Measurements from ENCODE around the gene TOMT. TPM values are rescaled to one million over a fixed set of nuclear protein-coding genes. Genes with fewer than 3 reads are reported as not detected.

Gene TOMT
- total and polyA plus RNA-seq, 2 of the 13 experiments (the other 11 are each of a cell fraction or from before 2014, with no cell fraction given): not detected

DNA sequence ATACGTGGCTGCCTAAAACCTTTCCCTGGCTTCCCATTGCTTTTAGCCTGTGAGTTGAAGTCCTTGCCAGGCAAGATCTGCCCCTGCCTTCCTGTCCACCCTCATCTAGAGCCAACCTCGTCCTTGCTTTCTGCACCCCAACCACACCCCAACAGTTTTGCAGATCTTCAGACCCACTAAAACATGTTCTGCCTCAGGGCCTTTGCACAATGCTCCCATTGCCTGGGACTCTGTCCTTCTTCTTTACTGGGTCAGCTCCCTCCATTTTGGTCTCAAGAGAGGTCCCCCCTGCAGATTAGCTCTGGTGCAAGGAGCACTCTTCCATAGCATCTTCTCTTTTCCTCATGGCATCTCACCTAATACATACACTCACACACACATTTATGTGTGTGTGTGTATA is 15.2 kb downstream of the TOMT start:
- no peak overlapping the region for H2AFZ ChIP-seq (ENCODE audit: low read length)
- CTCF ChIA-PET (ENCODE audit: low intra/inter-chr PET ratio, low total read pairs): no interaction called here
- no peak for FAIRE-seq
- H3K9ac ChIP-seq (ENCODE audit: insufficient read depth, low read depth, low read length): no peak overlapping the region
- DNase-seq (ENCODE audit: low spot score): no peak
- H3K27ac ChIP-seq (ENCODE audit: extremely low read length, insufficient read depth, low read length): no peak overlapping the region
- POLR2A ChIA-PET: no interaction called here
- H3K79me2 ChIP-seq (ENCODE audit: insufficient read depth, low read length): no peaks in the 10 kb centered on the region
- H3K4me2 ChIP-seq (ENCODE audit: low read depth, low read length): no peak overlapping the region
- BruUV-seq (replicated peaks): no TSS peak
- peaks cover 1 to 12% of the 10 kb centered on the region in 2 experiments; a peak in 2 of 5 replicates for H3K27me3 ChIP-seq (ENCODE audit: control insufficient read depth in 1 of 2, insufficient read depth in 2 of 2, low read length in 2 of 2)
- intact Hi-C loops (cut with micrococcal nuclease; ENCODE audit: unreplicated experiment): no loop called here
- no peak for ATAC-seq
- H4K20me1 ChIP-seq (ENCODE audit: insufficient read depth, low read length): no peaks in the 10 kb centered on the region
- H3K4me3 ChIP-seq (replicated peaks in 1 of 3; ENCODE audit: insufficient read depth in 1 of 3, low read depth in 2 of 3, low read length in 3 of 3): no peak overlapping the region
- H3K4me1 ChIP-seq (ENCODE audit: insufficient read depth, low read length): peaks cover 6% of the 10 kb centered on the region; the same call in 1 of the 2 replicates
- WGBS (ENCODE audit: low lambda C conversion rate): 62% methylated on average over 2 of the region's 2 CpGs
- H3K9me3 ChIP-seq (ENCODE audit: low read length): no peaks in the 10 kb centered on the region
- H3K36me3 ChIP-seq (replicated peaks in 1 of 2; ENCODE audit: control insufficient read depth in 1 of 2, insufficient read depth in 2 of 2, low read length in 2 of 2): no peaks in the 10 kb centered on the region
- TF ChIP-seq NAIF1 (CRISPR knock-in tag; IDR thresholded peaks at IDR 0.05; ENCODE audit: borderline replicate concordance): no peak
- in situ Hi-C loops (cut with HindIII; ENCODE audit: extremely low pct_ligation_motif_present, low pct_unique_long_range_greater_than_20kb): no loop called here

DNA sequence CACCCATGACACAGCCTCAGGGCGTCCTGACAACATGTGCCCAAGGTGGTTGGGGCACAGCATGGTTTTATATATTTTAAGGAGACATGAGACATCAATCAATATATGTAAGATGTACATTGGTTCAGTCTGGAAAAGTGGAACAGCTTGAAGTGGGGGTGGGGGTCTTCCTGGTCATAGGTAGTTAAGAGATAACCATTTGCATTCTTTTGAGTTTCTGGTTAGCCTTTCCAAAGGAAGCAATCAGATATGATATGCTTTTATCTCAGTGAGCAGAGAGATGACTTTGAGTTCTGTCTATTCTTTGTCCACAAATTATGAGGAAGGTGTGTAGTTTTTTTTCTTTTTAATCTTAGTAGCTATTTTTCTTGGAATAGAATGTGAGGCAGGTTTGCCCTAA is 16.9 kb downstream of the TOMT start:
- Histone ChIP-seq H3K9ac (ENCODE audit: insufficient read depth, low read depth, low read length) (no peak overlapping the region), H3K9me3 (ENCODE audit: low read length) (peaks cover 3% of the 10 kb centered on the region; the same call in 1 of the 2 replicates), H3K36me3 (replicated peaks in 1 of 2; ENCODE audit: control insufficient read depth in 1 of 2, insufficient read depth in 2 of 2, low read length in 2 of 2) (no peaks in the 10 kb centered on the region), H3K27me3 (ENCODE audit: control insufficient read depth in 1 of 2, insufficient read depth in 2 of 2, low read length in 2 of 2) (peaks cover 1 to 3% of the 10 kb centered on the region in 2 experiments; a peak in 2 of 5 replicates), H4K20me1 (ENCODE audit: insufficient read depth, low read length) (no peaks in the 10 kb centered on the region), H3K27ac (ENCODE audit: extremely low read length, insufficient read depth, low read length) (no peak overlapping the region), H3K79me2 (ENCODE audit: insufficient read depth, low read length) (no peaks in the 10 kb centered on the region), H3K4me2 (ENCODE audit: low read depth, low read length) (no peak overlapping the region), H3K4me3 (replicated peaks in 1 of 3; ENCODE audit: insufficient read depth in 1 of 3, low read depth in 2 of 3, low read length in 3 of 3) (no peak overlapping the region), H2AFZ (ENCODE audit: low read length) (no peak overlapping the region), H3K4me1 (ENCODE audit: insufficient read depth, low read length) (peaks cover 6% of the 10 kb centered on the region; the same call in 1 of the 2 replicates)
- no peak for FAIRE-seq
- ChIA-PET CTCF (ENCODE audit: low intra/inter-chr PET ratio, low total read pairs) (no interaction called here), POLR2A (no interaction called here)
- in situ Hi-C loops (cut with HindIII; ENCODE audit: extremely low pct_ligation_motif_present, low pct_unique_long_range_greater_than_20kb): no loop called here
- no peak for ATAC-seq
- 22% methylated on average over 1 of the region's 1 CpG for WGBS (ENCODE audit: low lambda C conversion rate)
- DNase-seq (ENCODE audit: low spot score): no peak
- intact Hi-C loops (cut with micrococcal nuclease; ENCODE audit: unreplicated experiment): no loop called here
- no TSS peak for BruUV-seq (replicated peaks)
- TF ChIP-seq ZNF331 (CRISPR knock-in tag; IDR thresholded peaks at IDR 0.05) (no peak), ETV6 (CRISPR knock-in tag; conservative IDR thresholded peaks at IDR 0.05) (no peak), TARDBP (CRISPR knock-in tag; IDR thresholded peaks at IDR 0.05) (no peak), FIP1L1 (IDR thresholded peaks at IDR 0.05; ENCODE audit: borderline replicate concordance, insufficient read depth, low read depth, low read length) (no peak), ZNF570 (CRISPR knock-in tag; IDR thresholded peaks at IDR 0.05; ENCODE audit: borderline replicate concordance) (no peak), GABPB1 (CRISPR knock-in tag; IDR thresholded peaks at IDR 0.05) (no peak), SP4 (CRISPR knock-in tag; IDR thresholded peaks at IDR 0.05) (no peak), SRSF4 (IDR thresholded peaks at IDR 0.05; ENCODE audit: low read depth, low read length, poor library complexity, severe bottlenecking) (no peak)
- TF ChIP-seq, protein P1, sequence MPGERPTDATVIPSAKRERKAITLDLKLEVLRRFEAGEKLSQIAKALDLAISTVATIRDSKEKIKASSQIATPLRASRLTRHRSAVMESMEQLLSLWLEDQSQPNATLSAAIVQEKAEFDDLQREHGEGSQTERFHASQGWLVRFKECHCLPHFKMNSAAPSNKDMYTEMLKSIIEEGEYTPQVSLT (CRISPR knock-in tag; IDR thresholded peaks at IDR 0.05; ENCODE audit: borderline replicate concordance, low read depth): no peak
- TF ChIP-seq, protein P2, sequence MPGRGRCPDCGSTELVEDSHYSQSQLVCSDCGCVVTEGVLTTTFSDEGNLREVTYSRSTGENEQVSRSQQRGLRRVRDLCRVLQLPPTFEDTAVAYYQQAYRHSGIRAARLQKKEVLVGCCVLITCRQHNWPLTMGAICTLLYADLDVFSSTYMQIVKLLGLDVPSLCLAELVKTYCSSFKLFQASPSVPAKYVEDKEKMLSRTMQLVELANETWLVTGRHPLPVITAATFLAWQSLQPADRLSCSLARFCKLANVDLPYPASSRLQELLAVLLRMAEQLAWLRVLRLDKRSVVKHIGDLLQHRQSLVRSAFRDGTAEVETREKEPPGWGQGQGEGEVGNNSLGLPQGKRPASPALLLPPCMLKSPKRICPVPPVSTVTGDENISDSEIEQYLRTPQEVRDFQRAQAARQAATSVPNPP (CRISPR knock-in tag; IDR thresholded peaks at IDR 0.05): no peak
- TF ChIP-seq, protein P3, sequence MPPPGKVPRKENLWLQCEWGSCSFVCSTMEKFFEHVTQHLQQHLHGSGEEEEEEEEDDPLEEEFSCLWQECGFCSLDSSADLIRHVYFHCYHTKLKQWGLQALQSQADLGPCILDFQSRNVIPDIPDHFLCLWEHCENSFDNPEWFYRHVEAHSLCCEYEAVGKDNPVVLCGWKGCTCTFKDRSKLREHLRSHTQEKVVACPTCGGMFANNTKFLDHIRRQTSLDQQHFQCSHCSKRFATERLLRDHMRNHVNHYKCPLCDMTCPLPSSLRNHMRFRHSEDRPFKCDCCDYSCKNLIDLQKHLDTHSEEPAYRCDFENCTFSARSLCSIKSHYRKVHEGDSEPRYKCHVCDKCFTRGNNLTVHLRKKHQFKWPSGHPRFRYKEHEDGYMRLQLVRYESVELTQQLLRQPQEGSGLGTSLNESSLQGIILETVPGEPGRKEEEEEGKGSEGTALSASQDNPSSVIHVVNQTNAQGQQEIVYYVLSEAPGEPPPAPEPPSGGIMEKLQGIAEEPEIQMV (CRISPR knock-in tag; IDR thresholded peaks at IDR 0.05; ENCODE audit: low read depth): no peak
- TF ChIP-seq, protein P4, sequence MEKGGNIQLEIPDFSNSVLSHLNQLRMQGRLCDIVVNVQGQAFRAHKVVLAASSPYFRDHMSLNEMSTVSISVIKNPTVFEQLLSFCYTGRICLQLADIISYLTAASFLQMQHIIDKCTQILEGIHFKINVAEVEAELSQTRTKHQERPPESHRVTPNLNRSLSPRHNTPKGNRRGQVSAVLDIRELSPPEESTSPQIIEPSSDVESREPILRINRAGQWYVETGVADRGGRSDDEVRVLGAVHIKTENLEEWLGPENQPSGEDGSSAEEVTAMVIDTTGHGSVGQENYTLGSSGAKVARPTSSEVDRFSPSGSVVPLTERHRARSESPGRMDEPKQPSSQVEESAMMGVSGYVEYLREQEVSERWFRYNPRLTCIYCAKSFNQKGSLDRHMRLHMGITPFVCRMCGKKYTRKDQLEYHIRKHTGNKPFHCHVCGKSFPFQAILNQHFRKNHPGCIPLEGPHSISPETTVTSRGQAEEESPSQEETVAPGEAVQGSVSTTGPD (CRISPR knock-in tag; IDR thresholded peaks at IDR 0.05): no peak

Data from HepG2 (cell line).